Endothelial cell of umbilical vein (primary cell): ENCODE measurements around the gene PLA2G6.

Source experiments
- CTCF ChIP-seq, 2 donors: IDR thresholded peaks; 1 replicate in 1 of 2; 2 replicates in 1 of 2; pipeline ENCODE4 v1.5.1; 2011; ENCODE audit warnings: low read length in 2 of 2, mild to moderate bottlenecking in 2 of 2, moderate library complexity in 2 of 2, control low read depth in 1 of 2, inconsistent platforms in 1 of 2, low read depth in 1 of 2; ENCODE audit not compliant: insufficient read depth in 1 of 2; ENCODE audit errors: extremely low read depth in 1 of 2
- MYC ChIP-seq: IDR thresholded peaks from one replicate; pipeline ENCODE4 v1.6.1; 2011; ENCODE audit warnings: mild to moderate bottlenecking, low read depth, low read length
- POLR2A ChIP-seq: IDR thresholded peaks from 2 replicates; pipeline ENCODE4 v1.6.1; 2012; ENCODE audit warnings: low read depth, mild to moderate bottlenecking, control low read depth, low read length
- POLR2AphosphoS5 ChIP-seq: IDR thresholded peaks from 2 replicates; pipeline ENCODE4 v1.6.1; 2012; ENCODE audit warnings: low read depth, mild to moderate bottlenecking, control low read depth, low read length, moderate library complexity; ENCODE audit not compliant: insufficient read depth

GRCh38 chr22:38075105-38075825 lies 106.4 kb downstream of the PLA2G6 start:
- TF ChIP-seq CTCF (IDR thresholded peaks at IDR 0.05; ENCODE audit: extremely low read depth in 1 of 2, insufficient read depth in 1 of 2, low read depth in 1 of 2, low read length in 2 of 2) (no peak), POLR2AphosphoS5 (no peak), POLR2A (no peak), MYC (no peak)
